ENCODE data around the gene GFOD1. TPM values are rescaled to one million over a fixed set of nuclear protein-coding genes. Genes with fewer than 3 reads are reported as not detected.

GFOD1 gene
- total RNA-seq, 1 experiment from 2014 or later: 6.1 TPM

GRCh38 chr6:13504611-13505344 lies 17.4 kb upstream of the GFOD1 start:
- Mint-ChIP-seq H3K27ac (no peak overlapping the region), H3K4me1 (peaks cover 0 to 2% of the 10 kb centered on the region in 2 experiments; a peak in 1 of 4 replicates), H3K9me3 (peaks cover 0 to 7% of the 10 kb centered on the region in 2 experiments; a peak in 3 of 5 replicates), H3K4me3 (no peak overlapping the region), H3K36me3 (ENCODE audit: insufficient read depth in 1 of 3, low read depth in 3 of 3) (peaks cover 0 to 9% (median 1%) of the 10 kb centered on the region in 3 experiments; a peak in 3 of 7 replicates), H3K27me3 (ENCODE audit: low read depth) (no peaks in the 10 kb centered on the region)
- Histone ChIP-seq H3K14ac (ENCODE audit: insufficient read depth, low read length) (no peak overlapping the region; the same call in 1 of the 2 replicates), H2BK12ac (ENCODE audit: insufficient read length, low read depth, low read length) (no peak overlapping the region), H3K4me1 (ENCODE audit: insufficient read depth, low read length) (no peaks in the 10 kb centered on the region), H3K9me3 (ENCODE audit: control insufficient read depth, low read depth, low read length) (no peaks in the 10 kb centered on the region), H2BK20ac (ENCODE audit: low read depth, low read length, poor library complexity, severe bottlenecking) (no peak overlapping the region), H3K79me1 (ENCODE audit: insufficient read depth, low read depth, low read length, poor library complexity, severe bottlenecking) (no peaks in the 10 kb centered on the region), H2BK5ac (ENCODE audit: insufficient read length, low read length) (no peak overlapping the region), H3K27me3 (ENCODE audit: insufficient read depth, low read length) (no peaks in the 10 kb centered on the region), H3K56ac (ENCODE audit: insufficient read length, low read depth, low read length) (no peak overlapping the region), H4K91ac (ENCODE audit: insufficient read length, low read depth, low read length) (no peak overlapping the region), H2BK15ac (ENCODE audit: low read depth, low read length) (no peak overlapping the region), H3K79me2 (ENCODE audit: insufficient read depth, low read length) (no peaks in the 10 kb centered on the region), H2BK120ac (ENCODE audit: low read depth, low read length, poor library complexity, severe bottlenecking) (no peak overlapping the region), H3K4me2 (ENCODE audit: insufficient read depth, insufficient read length, low read length) (no peak overlapping the region), H4K20me1 (ENCODE audit: control insufficient read depth, insufficient read depth, insufficient read length) (no peaks in the 10 kb centered on the region), H4K5ac (ENCODE audit: insufficient read length, low read depth, low read length) (no peak overlapping the region), H3K18ac (ENCODE audit: insufficient read length, low read depth, low read length) (no peak overlapping the region), H2AFZ (ENCODE audit: low read length) (no peak overlapping the region), H3K23me2 (ENCODE audit: insufficient read length, low read depth, low read length, poor library complexity, severe bottlenecking) (no peaks in the 10 kb centered on the region), H4K8ac (replicated peaks; ENCODE audit: insufficient read length, low read depth, low read length) (no peak overlapping the region), H3K23ac (ENCODE audit: insufficient read length, low read depth, low read length) (no peak overlapping the region), H2AK5ac (ENCODE audit: insufficient read length, low read length) (no peak overlapping the region), H3K9ac (ENCODE audit: extremely low read depth, insufficient read length, low read length) (no peak overlapping the region), H3T11ph (ENCODE audit: low read length) (no peak overlapping the region), H3K27ac (ENCODE audit: insufficient read length, low read depth, low read length) (no peak overlapping the region), H3K4ac (ENCODE audit: low read depth, low read length) (no peak overlapping the region)
- no CpG with 5 or more reads among the region's 5 CpGs for WGBS (ENCODE audit: extremely low coverage, insufficient read length, low lambda C conversion rate)
- no peak for TF ChIP-seq CTCF (conservative IDR thresholded peaks at IDR 0.05)
- no peak for DNase-seq
